Measurements from ENCODE around the gene PLEKHA6. TPM values are rescaled to one million over a fixed set of nuclear protein-coding genes. Genes with fewer than 3 reads are reported as not detected.

The PLEKHA6 gene
- total and polyA plus RNA-seq, 2 of the 4 experiments (the other 2 are of a cell fraction): 8.2 to 19.9 TPM

GRCh38 chr1:204186597-204186996 is 173.1 kb downstream of the PLEKHA6 start:
- H2BK20ac ChIP-seq (ENCODE audit: low read depth, low read length): no peak overlapping the region
- H2BK120ac ChIP-seq (ENCODE audit: low read depth, low read length): no peak overlapping the region
- H3K14ac ChIP-seq (replicated peaks; ENCODE audit: low read depth, low read length): peak overlapping the region; percentile 37; the same call in 1 of the 2 replicates
- intact Hi-C loops (cut with micrococcal nuclease): no loop called here
- 74% methylated on average over 6 of the region's 10 CpGs; no CpG with 5 or more reads in 1 of the 2 experiments for WGBS, 2 experiments (ENCODE audit: extremely low coverage in 2 of 2, insufficient read length in 1 of 2)
- no peaks in the 10 kb centered on the region for H3K9me3 ChIP-seq (ENCODE audit: control insufficient read depth, insufficient read depth, low read length)
- peaks cover 3% of the 10 kb centered on the region; the same call in 1 of the 2 replicates for H3K27me3 ChIP-seq (ENCODE audit: control insufficient read depth, insufficient read depth, low read length)
- H3K27ac ChIP-seq (ENCODE audit: insufficient read depth, low read length): no peak overlapping the region
- no peak overlapping the region for H3K56ac ChIP-seq (ENCODE audit: extremely low read depth, insufficient read depth, low read length)
- no peak overlapping the region for H2AK5ac ChIP-seq (ENCODE audit: low read depth, low read length)
- TF ChIP-seq RCOR1 (IDR thresholded peaks at IDR 0.05; ENCODE audit: insufficient replicate concordance, low read length): no peak
- TF ChIP-seq CHD1 (IDR thresholded peaks at IDR 0.05; ENCODE audit: low read depth, low read length): no peak
- no peak for TF ChIP-seq SMC3 (IDR thresholded peaks at IDR 0.05; ENCODE audit: low read depth, low read length)
- TF ChIP-seq MXI1 (IDR thresholded peaks at IDR 0.05; ENCODE audit: borderline replicate concordance, low read depth, low read length): no peak
- TF ChIP-seq MAFK (IDR thresholded peaks at IDR 0.05; ENCODE audit: low read depth, low read length): no peak
- TF ChIP-seq FOS (IDR thresholded peaks at IDR 0.05; ENCODE audit: low read depth, low read length): no peak
- no peak for TF ChIP-seq BHLHE40 (IDR thresholded peaks at IDR 0.05; ENCODE audit: low read depth, low read length)
- TF ChIP-seq MAZ (IDR thresholded peaks at IDR 0.05; ENCODE audit: borderline replicate concordance, low read depth, low read length): no peak
- TF ChIP-seq USF2 (IDR thresholded peaks at IDR 0.05; ENCODE audit: low read depth, low read length): no peak
- no peak for TF ChIP-seq CTCF (conservative IDR thresholded peaks at IDR 0.05; ENCODE audit: low read depth, low read length)
- TF ChIP-seq RFX5 (IDR thresholded peaks at IDR 0.05; ENCODE audit: low read depth, low read length): no peak
- no peak for TF ChIP-seq ELK1 (IDR thresholded peaks at IDR 0.05; ENCODE audit: borderline replicate concordance, low read depth, low read length)
- H3K4me1 ChIP-seq (ENCODE audit: control insufficient read depth, insufficient read depth, low read length): peaks cover 9% of the 10 kb centered on the region
- no peak overlapping the region for H3K4ac ChIP-seq (ENCODE audit: low read depth, low read length)
- H3K9me1 ChIP-seq (ENCODE audit: insufficient read depth, low read length): no peaks in the 10 kb centered on the region
- no peak overlapping the region for H3K4me2 ChIP-seq (ENCODE audit: low read depth, low read length)
- DNase-seq (no peak), ATAC-seq (ENCODE audit: low read depth) (no peak)
- H4K5ac ChIP-seq (ENCODE audit: low read depth, low read length): no peak overlapping the region
- H4K8ac ChIP-seq (ENCODE audit: low read depth in 2 of 2, low read length in 2 of 2): no peak overlapping the region
- ChIA-PET POLR2A (ENCODE audit: unreplicated experiment) (no interaction called here), CTCF (interaction anchor here (0.9 kb wide), 1 partner anchor 21 kb away, joined by 3 read pairs; no protein-coding TSS in a partner anchor)
- H3K36me3 ChIP-seq (ENCODE audit: control insufficient read depth, insufficient read depth, low read length): no peaks in the 10 kb centered on the region
- dilution Hi-C loops (cut with HindIII; ENCODE audit: low sequenced_read_pairs, unreplicated experiment): no loop called here
- no peak overlapping the region for H3K23ac ChIP-seq (ENCODE audit: low read depth, low read length)
- no peaks in the 10 kb centered on the region for H4K20me1 ChIP-seq (ENCODE audit: insufficient read depth, low read length)
- H2BK15ac ChIP-seq (ENCODE audit: low read depth, low read length): no peak overlapping the region
- H3K9ac ChIP-seq (ENCODE audit: low read depth, low read length): no peak overlapping the region
- in situ Hi-C loops (cut with MboI; ENCODE audit: low sequenced_read_pairs): no loop called here
- peak overlapping the region; percentile 26 for H2AFZ ChIP-seq (replicated peaks; ENCODE audit: low read length, poor library complexity)
- no peak overlapping the region for H2AK9ac ChIP-seq (replicated peaks; ENCODE audit: low read depth, low read length, poor library complexity)
- no peak overlapping the region for H2BK5ac ChIP-seq (ENCODE audit: low read depth, low read length, poor library complexity, severe bottlenecking)
- no peak overlapping the region for H3K4me3 ChIP-seq (ENCODE audit: insufficient read depth, low read depth, low read length)
- H3K79me1 ChIP-seq (ENCODE audit: low read depth in 1 of 2, low read length in 2 of 2): no peaks in the 10 kb centered on the region
- BruUV-seq (replicated peaks): no TSS peak
- H3K18ac ChIP-seq (ENCODE audit: low read depth, low read length): no peak overlapping the region
- no peak overlapping the region; the same call in 1 of the 2 replicates for H4K91ac ChIP-seq (ENCODE audit: insufficient read depth, low read depth, low read length)

Measured in IMR-90 (cell line).